AG04449 (cell line): ENCODE data around the gene HM13.
"Not testable (repeated sequence)": the region's sequence is repeated elsewhere in the genome, so short reads cannot be mapped to it uniquely, and the experiment has no call there.

ENCODE experiments used
- CTCF ChIA-PET: fragments of 350-600 bp; formaldehyde crosslinking; extraction: SDS; loops from one replicate; lab custom pipeline; 2021; ENCODE audit warnings: antibody characterized with exemption; lab: Yijun Ruan, JAX
- POLR2A ChIA-PET: fragments of 400-600, 350-600 bp; formaldehyde crosslinking; extraction: SDS; loops from one replicate; lab custom pipeline; 2020; ENCODE audit warnings: antibody characterized with exemption, inconsistent platforms; lab: Yijun Ruan, JAX
- DNase-seq: peaks from one replicate; pipeline ENCODE4 v3.0.0-alpha.2; 2010; ENCODE audit warnings: low read depth, low spot score
- H3K4me3 ChIP-seq: 2 replicates; pipeline ENCODE4 v1.5.1; 2011; ENCODE audit warnings: low read depth, mild to moderate bottlenecking, control low read depth, low read length
- CTCF ChIP-seq: IDR thresholded peaks from one replicate; pipeline ENCODE4 v1.5.1; 2011; ENCODE audit warnings: mild to moderate bottlenecking, moderate library complexity, low read length, control low read depth, inconsistent platforms; ENCODE audit not compliant: insufficient read depth; ENCODE audit errors: missing control alignments

The HM13 gene

GRCh38 chr20:31514154-31515071 lies at the start of gene HM13:
Gene HM13 (plus strand): TSS chr20:31514442. CDS start chr20:31514552, 110 bp downstream.
- peak within 1 kb of the TSS; percentile 99 for H3K4me3 ChIP-seq
- TF ChIP-seq CTCF, result peak; percentile 89
- DNase-seq, result peak; percentile 46
- ChIA-PET CTCF (interaction anchor here (0.7 to 9.4 kb wide), 20 partner anchors 7 to 98 kb away, joined by 3 to 76 read pairs (median 8); no protein-coding TSS in a partner anchor), POLR2A (interaction anchor here (0.6 to 1.5 kb wide), 3 partner anchors 12 to 27 kb away, joined by 4 to 5 read pairs (median 4); no protein-coding TSS in a partner anchor)

- CTCF ChIA-PET, POLR2A ChIA-PET, H3K4me3 ChIP-seq, DNase-seq: not testable (repeated sequence)
Measured at GRCh38 chr20:31470946-31471345, 43.3 kb upstream of the HM13 start.

GRCh38 chr20:31472395-31473330 lies 41.6 kb upstream of the HM13 start:
- ChIA-PET POLR2A (no interaction called here), CTCF (interaction anchor here (1.0 to 7.9 kb wide), 4 partner anchors 13 to 31 kb away, joined by 3 to 41 read pairs (median 11); no protein-coding TSS in a partner anchor)
- H3K4me3 ChIP-seq, result no peak overlapping the region
- TF ChIP-seq CTCF, result no peak
- DNase-seq, result no peak

GRCh38 chr20:31473331-31474096 lies 40.7 kb upstream of the HM13 start:
- CTCF ChIA-PET, result interaction anchor here (1.0 to 7.9 kb wide), 4 partner anchors 13 to 30 kb away, joined by 3 to 41 read pairs (median 11); no protein-coding TSS in a partner anchor
- POLR2A ChIA-PET, result no interaction called here
- TF ChIP-seq CTCF, result no peak
- no peak for DNase-seq
- no peak overlapping the region for H3K4me3 ChIP-seq

- H3K4me3 ChIP-seq, result no peak overlapping the region
- ChIA-PET CTCF (interaction anchor here (1.1 to 7.9 kb wide), 3 partner anchors 14 to 30 kb away, joined by 3 to 41 read pairs (median 18); no protein-coding TSS in a partner anchor), POLR2A (no interaction called here)
- no peak for TF ChIP-seq CTCF
- DNase-seq, result no peak
Measured at GRCh38 chr20:31474097-31474436, 40.2 kb upstream of the HM13 start.
